Heart left ventricle (tissue), 16 donors: Measurements from ENCODE around the gene PPP2R2D. TPM values are rescaled to one million over a fixed set of nuclear protein-coding genes. Genes with fewer than 3 reads are reported as not detected.

Source experiments
- ATAC-seq, 4 donors: fragments of 200-7000 bp; cut with Tn5 transposase; one replicate each; pipeline ENCODE4 v1.9.1; 2020 to 2022; ENCODE audit warnings: moderate library complexity in 4 of 4, mild to moderate bottlenecking in 3 of 4, moderate number of reproducible peaks in 1 of 4
- DNase-seq, 5 donors: peaks; one replicate each; pipeline ENCODE4 v3.0.0-alpha.2; 2020
- H3K27ac ChIP-seq, 12 donors: fragments of 200-600 bp; sonication (generic) in 4 of 12; one replicate each; pipeline versions ENCODE4 v1.5.0 to v1.8.0; 2016 to 2022; ENCODE audit warnings: mild to moderate bottlenecking in 2 of 12
- H3K27me3 ChIP-seq, 9 donors: fragments of 200-600 bp; sonication (generic) in 2 of 9; one replicate each; pipeline versions ENCODE4 v1.5.1 to v1.8.0; 2016 to 2022; ENCODE audit warnings: mild to moderate bottlenecking in 3 of 9
- H3K36me3 ChIP-seq, 9 donors: fragments of 200-600 bp; sonication (generic) in 2 of 9; one replicate each; pipeline versions ENCODE4 v1.5.0 to v1.8.0; 2018 to 2022; ENCODE audit warnings: mild to moderate bottlenecking in 2 of 9
- H3K4me1 ChIP-seq, 12 donors: fragments of 200-600 bp; sonication (generic) in 4 of 12; one replicate each; pipeline versions ENCODE4 v1.5.0 to v1.8.0; 2016 to 2022; ENCODE audit warnings: mild to moderate bottlenecking in 3 of 12
- H3K4me3 ChIP-seq, 12 donors: fragments of 200-600 bp; sonication (generic) in 4 of 12; one replicate each; pipeline versions ENCODE4 v1.5.0 to v1.8.0; 2017 to 2022; ENCODE audit warnings: mild to moderate bottlenecking in 9 of 12, moderate library complexity in 4 of 12
- H3K9me3 ChIP-seq, 12 donors: fragments of 200-600 bp; sonication (generic) in 4 of 12; one replicate each; pipeline versions ENCODE4 v1.5.0 to v1.8.0; 2016 to 2022; ENCODE audit warnings: mild to moderate bottlenecking in 1 of 12
- POLR2A ChIP-seq, 2 donors: fragments of 450-650 bp; IDR thresholded peaks; one replicate each; pipeline ENCODE4 v1.6.1; 2017; ENCODE audit warnings: antibody characterized with exemption in 2 of 2, mild to moderate bottlenecking in 2 of 2, moderate library complexity in 2 of 2
- WGBS, 4 donors: extraction: QIAGEN DNeasy Blood & Tissue Kit in 2 of 4; methylation state at CpG; one replicate each; pipeline versions ENCODE4 v1.1.5 to v1.1.7; 2013 to 2018; 5-methylcytosine and 5-hydroxymethylcytosine counted together
- intact Hi-C, 10 donors: fragments of 100-400 bp; cut with DNase I; formaldehyde crosslinking; loops; one replicate each; pipeline versions ENCODE4 v1.11.1 to v1.14.2; 2022
- polyA plus RNA-seq, 2 donors: library from polyadenylated mRNA; stranded (reverse); fragments of 200-250 nt; gene quantifications; one replicate each; pipeline ENCODE4 v1.2.3, GENCODE V29; 2013
- total RNA-seq, 9 donors: library from RNA; depleted of rRNA in 2 of 9; stranded (reverse); fragments of >200 nt in 2 of 9; fragmentation: NEBNext Ultra II Directional in 3 of 9; extraction: Animal tissue kit (Norgen Biotek cat#: 25700) in 3 of 9; gene quantifications; one replicate each; pipeline versions ENCODE4 v1.1.0 to v1.2.4, GENCODE V29; 2016 to 2023
- TF ChIP-seq, protein P1 (sequence below), 12 donors: fragments of 200-600 bp; sonication (generic) in 4 of 12; IDR thresholded peaks; one replicate each; pipeline versions ENCODE4 v1.5.0 to v1.8.0; 2018 to 2022; ENCODE audit warnings: antibody characterized with exemption in 12 of 12, mild to moderate bottlenecking in 5 of 12
- donor health status: ischemic (EF 13 %, LVEDD 7.1; RV severe dilation, severe dysfunction).
- donor health status: healthy with polysubstance abuse.
- donor health status: DM: no; HTN: yes; CAD: no.
- donor health status: DM: no; HTN: no; CAD: no.
- donor health status: ischemic (EF 25% LVEDD 6.9; RV normal size, moderate dysfunction).
- donor health status: ischemic (EF 25% LVEDD 5.7; RV mildly dilated, moderate dysfunction).
- donor health status: healthy.
- donor health status: DM: yes; HTN: yes; CAD: no.
- donor health status: ischemic (EF 35%, LVEDD 5.7; RV mildly dilated, moderate dysfunction).
- donor health status: nonischemic (EF 11% LVEDD 7.7; RV severe dilation, severe dysfunction).
- donor health status: DM: yes; HTN: yes; CAD: no.
- donor health status: PGD.
- donor health status: ischemic (EF 29% LVEDD 5.4; RV normal size, mild dysfunction).
- donor health status: nonischemic (EF 23%, LVEDD 6.1; RV moderate dilation, normal function).

PPP2R2D gene
- total and polyA plus RNA-seq, 11 donors, result 29.4 to 43.4 (median 36.4) TPM

DNA sequence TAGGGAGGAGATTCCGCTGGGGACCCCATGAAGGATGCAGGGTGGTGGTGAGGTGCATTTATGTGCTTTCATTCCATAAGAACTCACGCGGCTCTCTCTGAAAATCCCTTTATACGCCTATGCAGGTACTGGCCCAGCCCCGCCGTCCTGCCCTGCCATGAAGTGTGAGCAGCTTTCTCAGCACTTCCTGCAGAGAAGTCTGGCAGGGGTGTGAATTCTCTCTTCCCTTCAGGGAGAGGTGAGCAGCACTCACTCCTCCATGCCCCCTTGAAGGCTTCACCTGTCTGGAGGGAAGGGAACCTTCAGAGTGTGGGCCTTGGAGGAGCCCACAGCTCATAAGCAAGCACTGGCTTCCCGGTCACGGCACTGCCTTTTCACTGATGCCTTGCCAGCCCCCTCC lies 34.0 kb downstream of the PPP2R2D start:
- H3K9me3 ChIP-seq, result no peaks in the 10 kb centered on the region
- no peak for DNase-seq
- peaks cover 0 to 75% (median 29%) of the 10 kb centered on the region in 12 donors for H3K4me1 ChIP-seq
- WGBS, 4 donors, result 66 to 71% (median 69%) methylated on average over 8 of the region's 8 CpGs
- no peak for ATAC-seq
- no peaks in the 10 kb centered on the region for H3K27me3 ChIP-seq
- intact Hi-C loops, result loop anchor here in 1 of 10 donors (5.0 kb wide), 1 partner anchor 32 kb away; the partner anchor contains the start of gene PPP2R2D
- no peak for TF ChIP-seq POLR2A (IDR thresholded peaks at IDR 0.05)
- TF ChIP-seq, protein P1, sequence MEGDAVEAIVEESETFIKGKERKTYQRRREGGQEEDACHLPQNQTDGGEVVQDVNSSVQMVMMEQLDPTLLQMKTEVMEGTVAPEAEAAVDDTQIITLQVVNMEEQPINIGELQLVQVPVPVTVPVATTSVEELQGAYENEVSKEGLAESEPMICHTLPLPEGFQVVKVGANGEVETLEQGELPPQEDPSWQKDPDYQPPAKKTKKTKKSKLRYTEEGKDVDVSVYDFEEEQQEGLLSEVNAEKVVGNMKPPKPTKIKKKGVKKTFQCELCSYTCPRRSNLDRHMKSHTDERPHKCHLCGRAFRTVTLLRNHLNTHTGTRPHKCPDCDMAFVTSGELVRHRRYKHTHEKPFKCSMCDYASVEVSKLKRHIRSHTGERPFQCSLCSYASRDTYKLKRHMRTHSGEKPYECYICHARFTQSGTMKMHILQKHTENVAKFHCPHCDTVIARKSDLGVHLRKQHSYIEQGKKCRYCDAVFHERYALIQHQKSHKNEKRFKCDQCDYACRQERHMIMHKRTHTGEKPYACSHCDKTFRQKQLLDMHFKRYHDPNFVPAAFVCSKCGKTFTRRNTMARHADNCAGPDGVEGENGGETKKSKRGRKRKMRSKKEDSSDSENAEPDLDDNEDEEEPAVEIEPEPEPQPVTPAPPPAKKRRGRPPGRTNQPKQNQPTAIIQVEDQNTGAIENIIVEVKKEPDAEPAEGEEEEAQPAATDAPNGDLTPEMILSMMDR (IDR thresholded peaks at IDR 0.05), result no peak
- H3K4me3 ChIP-seq, result no peak overlapping the region
- no peak overlapping the region for H3K27ac ChIP-seq
- peaks cover 0 to 47% (median 42%) of the 10 kb centered on the region in 9 donors for H3K36me3 ChIP-seq

DNA sequence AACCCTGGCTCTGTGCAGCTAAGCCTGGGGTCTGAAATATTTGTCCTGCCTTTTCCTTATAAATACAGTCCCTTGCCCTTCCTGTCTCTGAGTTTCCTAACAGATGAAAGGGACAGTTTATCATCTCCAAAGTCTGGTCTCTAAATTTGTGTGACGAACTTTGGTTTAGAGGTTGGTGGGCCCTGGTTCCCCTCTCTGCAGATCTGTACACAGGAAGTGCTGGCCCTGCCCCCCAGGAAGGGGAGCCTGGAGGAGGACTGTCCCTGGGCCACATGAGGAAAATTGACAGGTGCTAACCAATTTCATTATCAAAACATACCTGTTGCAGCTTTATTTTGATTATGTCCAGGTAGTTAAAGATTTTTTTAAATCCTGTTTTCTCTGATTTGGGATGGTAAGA lies 34.5 kb downstream of the PPP2R2D start:
- no peak overlapping the region for H3K4me3 ChIP-seq
- ATAC-seq (no peak), DNase-seq (no peak)
- H3K4me1 ChIP-seq, result peaks cover 0 to 71% (median 24%) of the 10 kb centered on the region in 12 donors
- TF ChIP-seq, protein P1 (IDR thresholded peaks at IDR 0.05), result no peak
- TF ChIP-seq POLR2A (IDR thresholded peaks at IDR 0.05), result no peak
- WGBS, 4 donors, result 36 to 44% (median 42%) methylated on average over 1 of the region's 1 CpG
- H3K9me3 ChIP-seq, result no peaks in the 10 kb centered on the region
- peaks cover 0 to 51% (median 46%) of the 10 kb centered on the region in 9 donors for H3K36me3 ChIP-seq
- intact Hi-C loops, result loop anchor here in 1 of 10 donors (5.0 kb wide), 1 partner anchor 33 kb away; the partner anchor contains the start of gene PPP2R2D
- H3K27me3 ChIP-seq, result no peaks in the 10 kb centered on the region
- no peak overlapping the region for H3K27ac ChIP-seq

DNA sequence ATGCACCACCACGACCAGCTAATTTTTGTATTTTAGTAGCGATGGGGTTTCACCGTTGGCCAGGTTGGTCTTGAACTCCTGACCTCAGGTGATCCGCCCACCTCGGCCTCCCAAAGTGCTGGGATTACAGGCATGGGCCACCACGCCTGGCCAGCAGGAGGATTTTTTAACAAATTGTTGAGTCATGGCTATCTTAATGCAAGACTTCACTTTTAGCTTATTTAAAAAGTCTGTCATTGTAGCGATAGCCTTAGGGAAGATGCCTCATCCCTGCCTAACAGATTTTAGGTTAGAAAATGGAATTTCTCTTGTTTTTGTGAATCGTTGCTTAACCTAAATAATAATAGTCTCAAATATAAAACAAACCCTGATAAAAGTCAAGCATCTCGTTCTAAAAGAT lies 35.5 kb downstream of the PPP2R2D start:
- Histone ChIP-seq H3K4me3 (no peak overlapping the region), H3K36me3 (peaks cover 0 to 62% (median 57%) of the 10 kb centered on the region in 9 donors), H3K27ac (no peak overlapping the region), H3K4me1 (peaks cover 0 to 60% (median 16%) of the 10 kb centered on the region in 12 donors), H3K9me3 (no peaks in the 10 kb centered on the region), H3K27me3 (no peaks in the 10 kb centered on the region)
- TF ChIP-seq, protein P1 (IDR thresholded peaks at IDR 0.05), result no peak
- no peak for TF ChIP-seq POLR2A (IDR thresholded peaks at IDR 0.05)
- WGBS, 4 donors, result 87 to 94% (median 90%) methylated on average over 9 of the region's 9 CpGs
- ATAC-seq (no peak), DNase-seq (no peak)
- intact Hi-C loops, result loop anchor here in 1 of 10 donors (5.0 kb wide), 1 partner anchor 34 kb away; the partner anchor contains the start of gene PPP2R2D

DNA sequence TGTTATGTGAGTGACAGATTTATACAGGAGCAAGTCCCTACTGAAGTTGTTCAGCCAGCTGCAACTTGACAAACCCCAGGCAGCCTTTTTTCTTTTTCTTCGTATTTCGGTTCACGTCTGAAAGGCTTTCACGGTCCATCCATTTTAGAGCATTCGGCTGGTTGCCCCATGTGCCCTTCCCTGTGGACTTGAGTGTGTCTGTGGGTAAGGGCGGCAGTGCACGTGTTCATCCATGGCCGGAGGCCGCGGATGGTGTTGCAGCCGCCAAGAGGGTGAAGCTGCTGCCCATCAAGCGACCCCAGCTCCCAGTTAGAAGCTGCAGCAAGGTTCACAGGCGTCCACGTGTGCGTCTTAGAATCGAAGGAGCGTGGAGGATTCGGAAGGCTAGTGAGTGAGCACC lies 35.9 kb downstream of the PPP2R2D start:
- 90 to 96% (median 93%) methylated on average over 18 of the region's 18 CpGs for WGBS, 4 donors
- peaks cover 0 to 66% (median 61%) of the 10 kb centered on the region in 9 donors for H3K36me3 ChIP-seq

More for the DNA sequence above, 35.9 kb downstream of the PPP2R2D start:
- H3K4me1 ChIP-seq, result peaks cover 0 to 56% (median 13%) of the 10 kb centered on the region in 12 donors
- intact Hi-C loops, result loop anchor here in 1 of 10 donors (5.0 kb wide), 1 partner anchor 34 kb away; the partner anchor contains the start of gene PPP2R2D
- no peak overlapping the region for H3K4me3 ChIP-seq
- DNase-seq (no peak), ATAC-seq (no peak)
- no peaks in the 10 kb centered on the region for H3K27me3 ChIP-seq
- TF ChIP-seq POLR2A (IDR thresholded peaks at IDR 0.05), result no peak
- TF ChIP-seq, protein P1 (IDR thresholded peaks at IDR 0.05), result no peak
- no peaks in the 10 kb centered on the region for H3K9me3 ChIP-seq
- H3K27ac ChIP-seq, result no peak overlapping the region
